Diencephalon (tissue), 1 donor: ENCODE results near the gene PRAMEF17. TPM values are rescaled to one million over a fixed set of nuclear protein-coding genes. Genes with fewer than 3 reads are reported as not detected.

ENCODE experiments used
- total RNA-seq: library from RNA; depleted of rRNA; stranded (reverse); fragments of >200 nt; gene quantifications from one replicate; pipeline ENCODE4 v1.2.3, GENCODE V29; 2014

PRAMEF17 gene
- not detected for total RNA-seq

GRCh38 chr1:13389332-13389731 is at the start of gene PRAMEF17:
Gene PRAMEF17, plus strand, starts transcription at chr1:13389632. Its CDS starts 26 bp downstream, at chr1:13389658.

DNA sequence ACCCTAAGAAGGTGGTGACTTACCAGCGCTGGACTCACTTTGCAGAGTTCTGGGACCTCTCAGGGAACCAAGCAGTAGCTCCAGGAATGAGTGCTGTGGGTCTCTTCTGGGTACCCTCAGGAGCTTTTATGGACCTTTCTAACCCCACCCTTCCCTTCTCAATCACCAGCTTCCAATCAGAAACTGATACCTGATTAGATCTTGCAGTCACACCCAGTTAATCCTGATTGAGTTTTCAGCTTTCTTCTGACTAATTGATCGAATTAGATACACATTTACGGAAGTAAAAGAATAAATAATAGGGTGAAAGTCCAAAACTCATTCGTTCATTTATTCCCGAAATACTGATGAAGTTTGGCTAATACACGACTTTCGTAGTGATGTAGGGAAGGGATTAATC is 42.4 kb upstream of the PRAMEF17 start, which contains the start of gene PRAMEF14:
Gene PRAMEF14 (minus strand): TSS at position 101 of the 400 bp plus-strand sequence. CDS start 1,820 bp downstream, outside the sequence.

GRCh38 chr1:13410150-13410549 is 20.7 kb downstream of the PRAMEF17 start, which contains the start of gene PRAMEF20:
Gene PRAMEF20, plus strand, starts transcription at chr1:13410450. Its CDS starts 5,905 bp downstream, at chr1:13416355.

Other genes with a start within 250 kb of the PRAMEF17 start
- gene PRAMEF26, start 233.6 kb upstream of the PRAMEF17 start, total RNA-seq, result not detected
- not detected for gene HNRNPCL4, start 224.0 kb upstream of the PRAMEF17 start, total RNA-seq
- not detected for gene PRAMEF9, start 217.8 kb upstream of the PRAMEF17 start, total RNA-seq
- gene PRAMEF13, start 188.2 kb upstream of the PRAMEF17 start, total RNA-seq, result not detected
- gene PRAMEF18, start 163.5 kb upstream of the PRAMEF17 start, total RNA-seq, result not detected
- gene PRAMEF5, start 135.4 kb upstream of the PRAMEF17 start, total RNA-seq, result not detected
- gene PRAMEF8, start 104.5 kb upstream of the PRAMEF17 start, total RNA-seq, result not detected
- not detected for gene PRAMEF33, start 86.1 kb upstream of the PRAMEF17 start, total RNA-seq
- not detected for gene PRAMEF15, start 74.1 kb upstream of the PRAMEF17 start, total RNA-seq
- gene PRAMEF14, start 42.5 kb upstream of the PRAMEF17 start, total RNA-seq, result not detected
- not detected for gene PRAMEF19, start 17.7 kb upstream of the PRAMEF17 start, total RNA-seq
- not detected for gene PRAMEF20, start 20.8 kb downstream of the PRAMEF17 start, total RNA-seq
- gene LRRC38, start 124.4 kb downstream of the PRAMEF17 start, total RNA-seq, result 0.46 TPM
- 11.8 TPM for gene PDPN, start 194.2 kb downstream of the PRAMEF17 start, total RNA-seq